Renal pelvis (tissue), 4 donors: Measurements from ENCODE around the gene PLEKHA6. TPM values are rescaled to one million over a fixed set of nuclear protein-coding genes. Genes with fewer than 3 reads are reported as not detected.
"Not testable (repeated sequence)": the region's sequence is repeated elsewhere in the genome, so short reads cannot be mapped to it uniquely, and the experiment has no call there.

Experiments
- DNase-seq: peaks from one replicate; pipeline ENCODE4 v3.0.0-alpha.2; 2013
- polyA plus RNA-seq, 3 donors: library from polyadenylated mRNA; unstranded; fragments of 120-200 nt; gene quantifications; one replicate each; pipeline ENCODE4 v1.2.1, GENCODE V29; 2013; ENCODE audit not compliant: insufficient read length in 3 of 3

Gene PLEKHA6
- polyA plus RNA-seq, 3 donors = 50.3 to 61.9 (median 55.8) TPM

DNA sequence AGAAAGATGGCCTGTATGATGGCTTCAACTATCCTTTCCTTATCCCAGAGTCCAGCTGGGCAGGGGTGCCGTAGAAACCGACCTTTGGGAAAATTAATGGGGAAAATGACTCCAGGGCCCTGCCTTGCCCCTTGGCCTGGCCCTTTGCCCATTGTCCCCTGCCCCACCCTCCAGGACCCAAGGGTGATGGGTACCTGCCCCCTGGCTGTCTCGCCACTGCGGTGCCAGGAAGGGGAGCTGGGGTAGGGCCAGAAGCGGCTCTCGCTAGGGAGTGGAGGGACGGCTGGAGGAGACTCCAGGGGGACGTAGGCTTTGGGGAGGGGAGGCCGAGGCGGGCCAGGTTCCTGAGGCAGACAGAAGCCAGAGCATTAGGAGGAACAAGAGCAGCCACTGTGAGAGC is 116.8 kb downstream of the PLEKHA6 start:
- DNase-seq = no peak

DNA sequence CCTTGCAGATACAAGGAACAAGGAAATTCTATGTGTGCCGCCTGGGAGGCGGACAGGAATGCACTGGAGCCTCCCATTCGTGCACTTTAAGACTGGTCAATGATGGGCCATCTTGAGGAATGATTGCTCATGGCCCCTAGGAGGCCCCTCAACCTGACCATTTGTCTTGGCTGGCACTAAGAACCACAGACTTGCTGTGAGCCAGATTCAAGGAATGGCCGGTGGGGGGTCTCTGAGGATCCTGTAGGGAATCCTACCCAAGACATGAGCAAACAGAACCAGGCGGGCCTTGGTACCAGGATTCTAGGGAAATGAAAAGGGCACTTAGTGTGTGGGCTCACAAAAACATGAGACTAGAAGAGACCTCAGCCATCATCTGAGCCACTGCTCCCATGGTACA is 117.8 kb downstream of the PLEKHA6 start:
- DNase-seq = no peak

- DNase-seq = no peak
Observed at GRCh38 chr1:204241050-204241449, 118.7 kb downstream of the PLEKHA6 start.

GRCh38 chr1:204240233-204240632 is 119.5 kb downstream of the PLEKHA6 start:
- no peak for DNase-seq

DNA sequence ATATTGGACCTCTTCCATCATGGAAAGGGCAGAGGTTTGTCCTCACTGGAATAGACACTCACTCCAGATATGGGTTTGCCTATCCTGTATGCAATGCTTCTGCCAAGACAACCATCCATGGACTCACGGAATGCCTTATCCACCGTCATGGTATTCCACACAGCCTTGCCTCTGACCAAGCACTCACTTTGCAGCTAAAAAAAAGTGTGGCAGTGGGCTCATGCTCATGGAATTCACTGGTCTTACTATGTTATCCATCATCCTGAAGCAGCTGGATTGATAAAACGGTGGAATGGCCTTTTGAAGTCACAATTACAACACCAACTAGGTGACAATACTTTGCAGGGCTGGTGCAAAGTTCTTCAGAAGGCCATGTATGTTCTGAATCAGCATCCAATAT is 120.3 kb downstream of the PLEKHA6 start:
- not testable (repeated sequence) for DNase-seq

DNA sequence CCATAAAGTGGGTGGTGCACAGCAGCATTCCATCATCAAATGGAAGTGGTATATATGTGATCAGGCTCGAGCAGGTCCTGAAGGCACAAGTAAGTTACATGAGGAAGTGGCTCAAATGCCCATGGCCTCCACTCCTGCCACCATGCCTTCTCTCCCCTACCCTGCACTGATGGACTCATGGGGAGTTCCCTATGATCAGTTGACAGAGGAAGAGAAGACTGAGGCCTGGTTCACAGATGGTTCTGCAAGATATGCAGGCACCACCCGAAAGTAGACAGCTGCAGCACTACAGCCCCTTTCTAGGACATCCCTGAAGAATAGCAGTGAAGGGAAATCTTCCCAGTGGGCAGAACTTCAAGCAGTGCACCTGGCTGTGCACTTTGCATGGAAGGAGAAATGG is 121.2 kb downstream of the PLEKHA6 start:
- DNase-seq = not testable (repeated sequence)

- DNase-seq = not testable (repeated sequence)
Observed at GRCh38 chr1:204237515-204237914, 122.2 kb downstream of the PLEKHA6 start.

GRCh38 chr1:204232526-204232925 is 127.2 kb downstream of the PLEKHA6 start:
- no peak for DNase-seq

DNA sequence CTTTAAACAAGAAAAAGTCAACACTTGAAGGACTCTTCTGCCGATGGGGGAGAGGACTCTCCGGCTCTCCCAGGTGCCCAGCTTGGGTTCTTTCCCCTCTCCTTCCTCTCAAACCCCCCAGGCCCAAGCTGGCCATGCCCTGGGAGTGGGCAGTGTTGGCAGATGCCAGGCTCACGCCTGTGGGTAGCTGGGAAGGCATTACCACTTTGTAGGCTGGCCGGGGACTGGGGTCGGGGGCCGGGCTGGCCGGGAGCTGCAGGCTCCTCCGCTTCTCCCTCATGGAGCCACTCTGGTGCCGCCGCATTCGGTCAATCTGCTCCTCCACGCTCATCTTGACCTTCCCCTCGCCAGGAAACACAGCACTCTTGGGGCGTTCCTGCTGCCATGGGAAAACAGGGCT is 129.5 kb downstream of the PLEKHA6 start:
- DNase-seq = no peak

- no peak for DNase-seq
Observed at GRCh38 chr1:204228896-204229295, 130.8 kb downstream of the PLEKHA6 start.

DNA sequence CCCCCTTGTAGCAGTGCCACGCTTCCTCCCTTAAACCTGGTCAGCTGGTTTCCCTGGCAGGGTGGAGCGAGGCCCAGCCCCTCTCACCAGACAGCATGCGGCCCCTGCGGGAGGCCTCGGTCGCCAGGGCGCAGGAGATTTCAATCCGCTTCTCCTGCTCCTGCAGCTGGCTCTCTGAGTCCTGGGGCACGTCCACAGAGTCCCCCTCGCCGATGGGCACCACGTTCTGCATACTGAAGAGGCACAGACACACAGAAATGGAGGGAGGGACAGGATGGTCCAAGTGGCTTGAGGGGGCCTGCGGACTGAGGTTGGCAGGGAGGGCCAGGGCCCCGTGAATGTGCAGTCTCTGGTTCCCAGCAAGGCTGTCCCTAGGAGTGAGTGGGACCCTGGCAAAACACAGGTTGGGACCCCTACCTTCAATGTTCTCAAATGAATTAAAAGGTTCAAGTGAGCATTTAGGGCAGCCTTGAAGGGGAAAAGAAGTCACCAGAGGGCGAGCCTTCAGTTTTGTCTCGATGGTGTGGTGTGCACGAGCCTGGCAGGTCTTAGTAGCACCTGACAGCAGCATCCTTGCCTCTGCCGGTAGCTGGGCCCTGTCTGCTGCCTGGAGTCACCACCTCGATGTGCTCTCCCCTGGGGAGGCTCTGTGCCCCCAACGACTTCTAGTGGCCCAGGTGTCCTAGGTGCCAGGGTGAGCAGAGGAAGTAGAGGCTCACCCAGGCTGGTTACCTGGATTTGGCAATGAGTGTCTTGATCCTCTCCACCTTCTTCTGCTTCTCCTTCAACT is 131.5 kb downstream of the PLEKHA6 start:
- no peak for DNase-seq

DNA sequence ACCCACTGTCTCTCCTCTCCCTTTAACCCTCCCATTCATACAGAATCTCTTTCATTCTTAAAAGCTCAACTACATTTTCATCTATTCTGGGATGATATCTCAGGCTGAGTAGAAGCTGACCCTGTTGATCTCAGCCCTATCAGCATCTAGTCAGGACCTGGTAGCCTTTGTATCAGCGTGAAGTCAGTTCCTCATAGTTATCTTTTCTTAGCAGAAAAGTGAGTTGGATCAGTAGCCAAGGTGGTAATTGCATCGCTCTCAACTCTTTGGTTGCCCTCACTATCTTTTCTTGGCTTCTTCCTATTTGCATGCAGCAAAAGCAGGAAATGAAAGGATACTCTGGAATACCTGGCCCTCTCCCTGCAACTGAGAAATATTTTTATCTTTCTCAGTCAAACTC is 132.4 kb downstream of the PLEKHA6 start:
- DNase-seq = no peak

GRCh38 chr1:204225841-204226735 is 133.6 kb downstream of the PLEKHA6 start:
- no peak for DNase-seq

- DNase-seq = no peak
Observed at GRCh38 chr1:204224655-204225054, 135.1 kb downstream of the PLEKHA6 start.

GRCh38 chr1:204223129-204223860 is 136.4 kb downstream of the PLEKHA6 start:
- DNase-seq = no peak

DNA sequence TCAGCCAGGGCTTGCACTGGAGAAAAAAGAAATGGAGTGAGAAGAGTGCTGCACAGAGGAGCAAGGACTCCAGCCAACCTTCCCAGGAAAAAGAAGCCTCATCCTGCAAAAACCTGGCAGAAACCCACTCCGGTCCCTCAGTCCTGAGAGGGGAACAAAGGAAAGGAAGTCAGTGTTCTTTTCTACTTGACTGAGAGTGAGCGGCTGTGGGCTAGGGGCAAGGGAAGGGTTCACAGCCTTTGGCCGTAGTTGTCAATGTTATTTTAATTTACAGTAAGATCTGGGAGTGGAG is 137.0 kb downstream of the PLEKHA6 start:
- DNase-seq = no peak

- DNase-seq = no peak
Observed at GRCh38 chr1:204222006-204222763, 137.5 kb downstream of the PLEKHA6 start.

- DNase-seq = no peak
Observed at GRCh38 chr1:204221271-204221670, 138.5 kb downstream of the PLEKHA6 start.

DNA sequence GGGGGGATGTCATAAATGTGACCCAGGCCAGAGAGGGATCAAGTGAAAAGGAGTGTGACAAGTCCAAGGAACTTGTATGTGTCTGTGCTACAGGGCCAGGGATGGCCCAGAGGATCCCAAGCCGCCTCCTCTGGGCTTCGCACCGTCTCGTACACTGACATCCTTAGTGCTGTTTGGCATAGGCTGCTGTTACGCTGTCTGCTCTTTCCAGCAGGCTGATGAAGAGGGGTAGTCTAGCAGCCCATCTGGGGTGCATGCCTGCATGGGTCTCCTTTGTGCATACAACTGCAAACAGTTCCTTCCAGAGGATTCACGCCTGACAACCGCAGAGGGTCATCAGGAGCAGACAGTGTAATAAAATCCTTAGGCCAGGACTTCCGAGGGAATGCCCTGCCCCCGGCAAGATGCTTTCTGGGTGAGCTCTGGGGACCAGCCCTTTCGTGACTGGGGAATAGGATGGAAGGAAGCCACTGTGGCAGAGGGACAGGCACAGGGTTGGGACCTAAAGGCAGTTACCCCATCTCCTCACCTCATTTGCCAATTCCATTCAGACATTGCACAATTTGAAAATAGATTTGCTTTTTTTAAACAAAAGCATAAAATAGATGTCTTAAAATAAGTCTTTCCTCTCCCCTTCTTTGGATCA is 139.6 kb downstream of the PLEKHA6 start:
- no peak for DNase-seq

- no peak for DNase-seq
Observed at GRCh38 chr1:204218552-204218951, 141.2 kb downstream of the PLEKHA6 start.

DNA sequence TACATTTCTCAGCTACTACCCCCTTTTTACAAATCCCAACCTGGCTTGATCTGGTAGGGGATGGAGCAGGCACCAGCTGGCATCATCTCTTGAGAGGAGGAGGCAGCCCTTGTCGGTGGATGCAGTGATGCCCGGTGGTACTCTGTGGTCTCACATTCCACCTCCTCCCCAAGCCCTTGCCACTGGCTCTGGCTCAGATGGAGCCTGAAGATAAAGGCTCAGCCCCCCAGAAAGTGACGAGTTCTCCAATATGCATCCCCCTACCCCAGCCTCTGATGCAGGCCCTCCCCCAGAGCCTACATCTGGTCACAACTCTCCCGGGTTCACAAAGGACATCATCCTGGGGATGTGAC is 142.1 kb downstream of the PLEKHA6 start:
- no peak for DNase-seq
